Measurements from ENCODE around the gene CCDC159.

GRCh38 chr19:11339254-11340098 lies 6.8 kb upstream of the CCDC159 start, which contains the start of gene RAB3D:
- TF ChIP-seq, protein P1, sequence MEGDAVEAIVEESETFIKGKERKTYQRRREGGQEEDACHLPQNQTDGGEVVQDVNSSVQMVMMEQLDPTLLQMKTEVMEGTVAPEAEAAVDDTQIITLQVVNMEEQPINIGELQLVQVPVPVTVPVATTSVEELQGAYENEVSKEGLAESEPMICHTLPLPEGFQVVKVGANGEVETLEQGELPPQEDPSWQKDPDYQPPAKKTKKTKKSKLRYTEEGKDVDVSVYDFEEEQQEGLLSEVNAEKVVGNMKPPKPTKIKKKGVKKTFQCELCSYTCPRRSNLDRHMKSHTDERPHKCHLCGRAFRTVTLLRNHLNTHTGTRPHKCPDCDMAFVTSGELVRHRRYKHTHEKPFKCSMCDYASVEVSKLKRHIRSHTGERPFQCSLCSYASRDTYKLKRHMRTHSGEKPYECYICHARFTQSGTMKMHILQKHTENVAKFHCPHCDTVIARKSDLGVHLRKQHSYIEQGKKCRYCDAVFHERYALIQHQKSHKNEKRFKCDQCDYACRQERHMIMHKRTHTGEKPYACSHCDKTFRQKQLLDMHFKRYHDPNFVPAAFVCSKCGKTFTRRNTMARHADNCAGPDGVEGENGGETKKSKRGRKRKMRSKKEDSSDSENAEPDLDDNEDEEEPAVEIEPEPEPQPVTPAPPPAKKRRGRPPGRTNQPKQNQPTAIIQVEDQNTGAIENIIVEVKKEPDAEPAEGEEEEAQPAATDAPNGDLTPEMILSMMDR (IDR thresholded peaks at IDR 0.05): no peak
- TF ChIP-seq POLR2A (IDR thresholded peaks at IDR 0.05): peak; percentile 26

Measured in right lobe of liver (tissue), 4 donors.